ENCODE results near the gene SMCO2.

Gene SMCO2

GRCh38 chr12:27523305-27523641 is 76.7 kb downstream of the SMCO2 start:
- Histone ChIP-seq H3K4me1 (ENCODE audit: control insufficient read depth, insufficient read depth, low read length) (peaks cover 6% of the 10 kb centered on the region), H3K4me3 (ENCODE audit: low read length) (peak overlapping the region; percentile 75), H3K9ac (ENCODE audit: low read length) (peak overlapping the region; percentile 91), H3K27me3 (ENCODE audit: control insufficient read depth, insufficient read depth, low read length) (no peaks in the 10 kb centered on the region), H3K9me3 (ENCODE audit: control insufficient read depth, low read length) (no peaks in the 10 kb centered on the region), H3K36me3 (ENCODE audit: control insufficient read depth, insufficient read depth, low read length) (no peaks in the 10 kb centered on the region)

- H3K4me1 ChIP-seq (ENCODE audit: control insufficient read depth, insufficient read depth, low read length), result peaks cover 6% of the 10 kb centered on the region
- H3K4me3 ChIP-seq (ENCODE audit: low read length), result peak within 1 kb of the TSS; percentile 75
- H3K27me3 ChIP-seq (ENCODE audit: control insufficient read depth, insufficient read depth, low read length), result no peaks in the 10 kb centered on the region
- H3K9me3 ChIP-seq (ENCODE audit: control insufficient read depth, low read length), result no peaks in the 10 kb centered on the region
- peak within 1 kb of the TSS; percentile 91 for H3K9ac ChIP-seq (ENCODE audit: low read length)
- no peaks in the 10 kb centered on the region for H3K36me3 ChIP-seq (ENCODE audit: control insufficient read depth, insufficient read depth, low read length)
Measured at GRCh38 chr12:27523642-27524493, 77.3 kb downstream of the SMCO2 start, which contains the start of gene PPFIBP1. TSS of gene PPFIBP1 (plus strand) at chr12:27524206. CDS start at chr12:27633397, 109,191 bp downstream.

GRCh38 chr12:27524494-27524835 is 77.9 kb downstream of the SMCO2 start:
- Histone ChIP-seq H3K9me3 (ENCODE audit: control insufficient read depth, low read length) (no peaks in the 10 kb centered on the region), H3K4me3 (ENCODE audit: low read length) (peak overlapping the region; percentile 75), H3K4me1 (ENCODE audit: control insufficient read depth, insufficient read depth, low read length) (peaks cover 6% of the 10 kb centered on the region), H3K9ac (ENCODE audit: low read length) (peak overlapping the region; percentile 91), H3K27me3 (ENCODE audit: control insufficient read depth, insufficient read depth, low read length) (no peaks in the 10 kb centered on the region), H3K36me3 (ENCODE audit: control insufficient read depth, insufficient read depth, low read length) (no peaks in the 10 kb centered on the region)

GRCh38 chr12:27524839-27525753 is 78.6 kb downstream of the SMCO2 start:
- H3K4me3 ChIP-seq (ENCODE audit: low read length), result peak overlapping the region; percentile 75
- peaks cover 6% of the 10 kb centered on the region for H3K4me1 ChIP-seq (ENCODE audit: control insufficient read depth, insufficient read depth, low read length)
- H3K27me3 ChIP-seq (ENCODE audit: control insufficient read depth, insufficient read depth, low read length), result no peaks in the 10 kb centered on the region
- H3K9me3 ChIP-seq (ENCODE audit: control insufficient read depth, low read length), result no peaks in the 10 kb centered on the region
- H3K36me3 ChIP-seq (ENCODE audit: control insufficient read depth, insufficient read depth, low read length), result no peaks in the 10 kb centered on the region
- peak overlapping the region; percentile 91 for H3K9ac ChIP-seq (ENCODE audit: low read length)

- no peaks in the 10 kb centered on the region for H3K9me3 ChIP-seq (ENCODE audit: control insufficient read depth, low read length)
- H3K27me3 ChIP-seq (ENCODE audit: control insufficient read depth, insufficient read depth, low read length), result no peaks in the 10 kb centered on the region
- H3K36me3 ChIP-seq (ENCODE audit: control insufficient read depth, insufficient read depth, low read length), result no peaks in the 10 kb centered on the region
- no peak overlapping the region for H3K9ac ChIP-seq (ENCODE audit: low read length)
- peaks cover 6% of the 10 kb centered on the region for H3K4me1 ChIP-seq (ENCODE audit: control insufficient read depth, insufficient read depth, low read length)
- H3K4me3 ChIP-seq (ENCODE audit: low read length), result no peak overlapping the region
Measured at GRCh38 chr12:27527512-27527911, 81.0 kb downstream of the SMCO2 start.

GRCh38 chr12:27528788-27529187 is 82.3 kb downstream of the SMCO2 start:
- Histone ChIP-seq H3K4me1 (ENCODE audit: control insufficient read depth, insufficient read depth, low read length) (no peaks in the 10 kb centered on the region), H3K36me3 (ENCODE audit: control insufficient read depth, insufficient read depth, low read length) (no peaks in the 10 kb centered on the region), H3K9me3 (ENCODE audit: control insufficient read depth, low read length) (no peaks in the 10 kb centered on the region), H3K9ac (ENCODE audit: low read length) (no peak overlapping the region), H3K27me3 (ENCODE audit: control insufficient read depth, insufficient read depth, low read length) (no peaks in the 10 kb centered on the region), H3K4me3 (ENCODE audit: low read length) (no peak overlapping the region)

- Histone ChIP-seq H3K9ac (ENCODE audit: low read length) (no peak overlapping the region), H3K36me3 (ENCODE audit: control insufficient read depth, insufficient read depth, low read length) (no peaks in the 10 kb centered on the region), H3K4me3 (ENCODE audit: low read length) (no peak overlapping the region), H3K4me1 (ENCODE audit: control insufficient read depth, insufficient read depth, low read length) (no peaks in the 10 kb centered on the region), H3K27me3 (ENCODE audit: control insufficient read depth, insufficient read depth, low read length) (no peaks in the 10 kb centered on the region), H3K9me3 (ENCODE audit: control insufficient read depth, low read length) (no peaks in the 10 kb centered on the region)
Measured at GRCh38 chr12:27530157-27530922, 83.8 kb downstream of the SMCO2 start.

- H3K9me3 ChIP-seq (ENCODE audit: control insufficient read depth, low read length), result no peaks in the 10 kb centered on the region
- H3K9ac ChIP-seq (ENCODE audit: low read length), result no peak overlapping the region
- H3K4me1 ChIP-seq (ENCODE audit: control insufficient read depth, insufficient read depth, low read length), result no peaks in the 10 kb centered on the region
Measured at GRCh38 chr12:27531896-27532295, 85.4 kb downstream of the SMCO2 start.

GRCh38 chr12:27534060-27534764 is 87.7 kb downstream of the SMCO2 start:
- no peaks in the 10 kb centered on the region for H3K27me3 ChIP-seq (ENCODE audit: control insufficient read depth, insufficient read depth, low read length)
- no peak overlapping the region for H3K4me3 ChIP-seq (ENCODE audit: low read length)
- no peaks in the 10 kb centered on the region for H3K36me3 ChIP-seq (ENCODE audit: control insufficient read depth, insufficient read depth, low read length)
- H3K9me3 ChIP-seq (ENCODE audit: control insufficient read depth, low read length), result no peaks in the 10 kb centered on the region
- no peak overlapping the region for H3K9ac ChIP-seq (ENCODE audit: low read length)
- peaks cover 9% of the 10 kb centered on the region for H3K4me1 ChIP-seq (ENCODE audit: control insufficient read depth, insufficient read depth, low read length)

More at GRCh38 chr12:27531896-27532295, 85.4 kb downstream of the SMCO2 start:
- H3K4me3 ChIP-seq (ENCODE audit: low read length), result no peak overlapping the region
- H3K36me3 ChIP-seq (ENCODE audit: control insufficient read depth, insufficient read depth, low read length), result no peaks in the 10 kb centered on the region
- no peaks in the 10 kb centered on the region for H3K27me3 ChIP-seq (ENCODE audit: control insufficient read depth, insufficient read depth, low read length)

- Histone ChIP-seq H3K4me1 (ENCODE audit: control insufficient read depth, insufficient read depth, low read length) (peaks cover 11% of the 10 kb centered on the region), H3K9me3 (ENCODE audit: control insufficient read depth, low read length) (no peaks in the 10 kb centered on the region), H3K27me3 (ENCODE audit: control insufficient read depth, insufficient read depth, low read length) (no peaks in the 10 kb centered on the region), H3K9ac (ENCODE audit: low read length) (no peak overlapping the region), H3K4me3 (ENCODE audit: low read length) (no peak overlapping the region), H3K36me3 (ENCODE audit: control insufficient read depth, insufficient read depth, low read length) (no peaks in the 10 kb centered on the region)
Measured at GRCh38 chr12:27534765-27535161, 88.2 kb downstream of the SMCO2 start.

- H3K4me3 ChIP-seq (ENCODE audit: low read length), result no peak overlapping the region
- H3K4me1 ChIP-seq (ENCODE audit: control insufficient read depth, insufficient read depth, low read length), result peaks cover 11% of the 10 kb centered on the region
- H3K27me3 ChIP-seq (ENCODE audit: control insufficient read depth, insufficient read depth, low read length), result no peaks in the 10 kb centered on the region
- H3K9ac ChIP-seq (ENCODE audit: low read length), result no peak overlapping the region
- H3K36me3 ChIP-seq (ENCODE audit: control insufficient read depth, insufficient read depth, low read length), result no peaks in the 10 kb centered on the region
- H3K9me3 ChIP-seq (ENCODE audit: control insufficient read depth, low read length), result no peaks in the 10 kb centered on the region
Measured at GRCh38 chr12:27535318-27535717, 88.8 kb downstream of the SMCO2 start.

Measured in mucosa of stomach (tissue), 1 donor.